Measurements from ENCODE around the gene GBP5.
"Not testable (repeated sequence)": the region's sequence is repeated elsewhere in the genome, so short reads cannot be mapped to it uniquely, and the experiment has no call there.

GBP5 gene, protein sequence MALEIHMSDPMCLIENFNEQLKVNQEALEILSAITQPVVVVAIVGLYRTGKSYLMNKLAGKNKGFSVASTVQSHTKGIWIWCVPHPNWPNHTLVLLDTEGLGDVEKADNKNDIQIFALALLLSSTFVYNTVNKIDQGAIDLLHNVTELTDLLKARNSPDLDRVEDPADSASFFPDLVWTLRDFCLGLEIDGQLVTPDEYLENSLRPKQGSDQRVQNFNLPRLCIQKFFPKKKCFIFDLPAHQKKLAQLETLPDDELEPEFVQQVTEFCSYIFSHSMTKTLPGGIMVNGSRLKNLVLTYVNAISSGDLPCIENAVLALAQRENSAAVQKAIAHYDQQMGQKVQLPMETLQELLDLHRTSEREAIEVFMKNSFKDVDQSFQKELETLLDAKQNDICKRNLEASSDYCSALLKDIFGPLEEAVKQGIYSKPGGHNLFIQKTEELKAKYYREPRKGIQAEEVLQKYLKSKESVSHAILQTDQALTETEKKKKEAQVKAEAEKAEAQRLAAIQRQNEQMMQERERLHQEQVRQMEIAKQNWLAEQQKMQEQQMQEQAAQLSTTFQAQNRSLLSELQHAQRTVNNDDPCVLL

DNA sequence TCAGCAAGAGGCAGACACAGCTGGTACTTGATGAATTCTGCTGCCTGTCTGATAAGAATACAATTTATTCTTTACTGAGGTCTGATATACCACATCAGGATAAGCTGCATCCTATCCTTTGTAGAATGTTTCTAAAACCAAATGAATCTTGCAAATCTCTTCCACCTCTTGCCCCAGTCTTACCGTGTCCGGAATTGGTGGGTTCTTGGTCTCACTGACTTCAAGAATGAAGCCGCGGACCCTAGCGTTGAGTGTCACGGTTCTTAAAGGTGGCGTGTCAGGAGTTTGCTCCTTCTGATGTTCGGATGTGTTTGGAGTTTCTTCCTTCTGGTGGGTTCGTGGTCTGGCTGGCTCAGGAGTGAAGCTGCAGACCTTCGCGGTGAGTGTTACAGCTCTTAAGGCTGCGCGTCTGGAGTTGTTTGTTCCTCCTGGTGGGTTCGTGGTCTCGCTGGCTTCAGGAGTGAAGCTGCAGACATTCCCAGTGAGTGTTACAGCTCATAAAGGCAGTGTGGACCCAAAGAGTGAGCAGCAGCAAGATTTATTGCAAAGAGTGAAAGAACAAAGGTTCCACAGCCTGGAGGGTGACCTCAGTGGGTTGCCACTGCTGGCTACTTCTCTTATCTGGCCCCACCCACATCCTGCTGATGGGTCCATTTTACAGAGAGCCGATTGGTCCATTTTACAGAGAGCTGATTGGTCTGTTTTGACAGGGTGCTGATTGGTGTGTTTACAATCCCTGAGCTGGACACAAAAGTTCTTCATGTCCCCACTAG is at the start of gene GBP5:
GBP5 (minus strand) TSS at position 592 of the 773 bp plus-strand sequence. CDS start 3,305 bp downstream, outside the sequence.
- Mint-ChIP-seq H3K27ac (peak within 1 kb of the TSS; percentile 98), H3K36me3 (ENCODE audit: low read depth) (peaks cover 53% of the 10 kb centered on the region), H3K4me3 (peak within 1 kb of the TSS; percentile 100), H3K4me1 (ENCODE audit: low read depth) (peaks cover 65% of the 10 kb centered on the region)
- H3K27me3 Mint-ChIP-seq (ENCODE audit: low read depth); H3K9me3 Mint-ChIP-seq: not testable (repeated sequence)
- peak; percentile 68 for DNase-seq (ENCODE audit: low spot score)

DNA sequence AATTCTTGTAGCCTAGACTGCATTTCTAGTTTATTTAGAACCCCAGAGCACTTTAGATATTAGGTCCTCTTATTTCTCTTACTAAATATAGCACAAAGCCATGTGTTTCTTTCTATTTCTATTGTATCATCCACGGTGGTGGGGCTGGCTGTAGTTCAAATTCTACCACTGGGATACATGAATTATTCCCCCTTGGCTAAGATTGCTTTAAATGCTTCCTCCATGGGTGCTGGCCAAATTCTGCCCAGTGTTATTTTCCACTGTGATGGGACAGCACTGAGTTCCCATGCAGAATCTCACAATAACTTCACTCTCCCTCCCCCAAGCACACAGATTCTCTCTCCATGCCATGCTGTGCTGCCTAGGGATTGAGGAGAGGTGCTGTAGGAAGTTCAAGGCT is 49.7 kb upstream of the GBP5 start:
- H3K9me3 Mint-ChIP-seq = peaks cover 72% of the 10 kb centered on the region
- H3K27ac Mint-ChIP-seq = no peak overlapping the region
- no peak for DNase-seq (ENCODE audit: low spot score)
- peaks cover 22% of the 10 kb centered on the region for H3K36me3 Mint-ChIP-seq (ENCODE audit: low read depth)
- peaks cover 2% of the 10 kb centered on the region for H3K4me1 Mint-ChIP-seq (ENCODE audit: low read depth)
- peaks cover 10% of the 10 kb centered on the region for H3K27me3 Mint-ChIP-seq (ENCODE audit: low read depth)
- no peak overlapping the region for H3K4me3 Mint-ChIP-seq

DNA sequence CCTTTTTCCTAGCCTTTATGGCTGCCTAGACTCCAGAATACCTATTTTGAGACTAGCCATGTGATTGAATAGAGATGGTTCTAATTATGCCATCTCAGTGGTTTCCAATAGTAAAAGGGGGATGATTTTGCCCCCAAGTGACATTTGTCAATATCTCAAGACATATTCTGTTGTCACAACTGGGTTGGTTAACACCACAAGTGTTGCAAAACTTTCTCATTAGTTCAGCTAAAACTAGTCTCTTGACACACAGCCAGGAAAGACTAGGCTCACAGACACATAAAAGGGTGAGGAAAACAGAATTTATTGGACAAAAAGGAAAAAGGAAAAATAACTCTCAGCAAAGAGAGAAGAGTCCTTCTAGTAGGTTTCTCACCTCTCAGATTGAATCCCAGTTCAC is 39.9 kb upstream of the GBP5 start:
- Mint-ChIP-seq H3K36me3 (ENCODE audit: low read depth) (peaks cover 27% of the 10 kb centered on the region), H3K4me3 (no peak overlapping the region), H3K4me1 (ENCODE audit: low read depth) (peaks cover 33% of the 10 kb centered on the region), H3K9me3 (peaks cover 53% of the 10 kb centered on the region), H3K27ac (no peak overlapping the region), H3K27me3 (ENCODE audit: low read depth) (no peaks in the 10 kb centered on the region)
- DNase-seq (ENCODE audit: low spot score) = no peak

DNA sequence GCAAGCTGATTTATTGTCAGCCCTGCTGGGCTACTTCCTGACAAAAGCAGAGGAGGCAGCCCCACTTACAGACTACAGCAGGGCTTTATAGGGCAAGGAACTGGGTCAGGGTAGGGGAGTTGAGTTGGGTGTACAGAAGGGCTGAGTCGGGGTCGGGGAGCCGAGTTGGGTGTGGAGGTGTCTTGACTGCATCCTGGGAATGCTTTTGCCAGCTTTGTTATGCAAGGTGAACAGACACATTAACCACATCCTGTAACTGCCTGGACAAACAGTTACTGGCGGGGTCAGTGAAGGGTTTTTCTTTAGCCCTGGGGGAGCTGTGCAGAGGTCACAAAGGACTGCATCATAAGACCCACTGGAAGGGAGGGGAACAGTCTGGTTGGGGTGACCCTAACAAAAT is 39.1 kb upstream of the GBP5 start:
- Mint-ChIP-seq H3K27me3 (ENCODE audit: low read depth) (no peaks in the 10 kb centered on the region), H3K4me3 (peak overlapping the region; percentile 19), H3K27ac (peak overlapping the region; percentile 53), H3K36me3 (ENCODE audit: low read depth) (peaks cover 27% of the 10 kb centered on the region), H3K9me3 (peaks cover 47% of the 10 kb centered on the region), H3K4me1 (ENCODE audit: low read depth) (peaks cover 33% of the 10 kb centered on the region)
- no peak for DNase-seq (ENCODE audit: low spot score)

DNA sequence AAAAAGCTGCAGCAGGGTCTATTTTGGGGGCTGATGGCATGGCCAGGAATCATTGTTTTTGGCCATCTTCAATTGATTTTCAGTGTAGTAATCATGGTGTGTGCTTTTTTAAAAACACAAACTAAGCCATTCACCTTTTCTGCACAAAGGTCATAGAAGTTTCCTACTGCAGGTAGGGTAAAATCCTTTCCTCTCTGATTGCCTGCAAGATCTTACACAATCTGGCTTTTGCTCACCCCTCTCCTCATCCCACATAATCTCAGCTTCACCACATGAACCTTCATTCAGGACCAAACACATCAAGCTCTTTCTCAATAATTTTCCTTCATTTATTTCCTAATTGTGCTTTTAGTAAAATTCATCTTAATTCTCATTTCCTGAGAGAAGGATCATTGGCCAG is 38.3 kb upstream of the GBP5 start:
- no peak for DNase-seq (ENCODE audit: low spot score)
- Mint-ChIP-seq H3K27me3 (ENCODE audit: low read depth) (no peaks in the 10 kb centered on the region), H3K4me3 (peak overlapping the region; percentile 75), H3K4me1 (ENCODE audit: low read depth) (peaks cover 41% of the 10 kb centered on the region), H3K27ac (peak overlapping the region; percentile 90), H3K36me3 (ENCODE audit: low read depth) (peaks cover 29% of the 10 kb centered on the region), H3K9me3 (peaks cover 47% of the 10 kb centered on the region)

DNA sequence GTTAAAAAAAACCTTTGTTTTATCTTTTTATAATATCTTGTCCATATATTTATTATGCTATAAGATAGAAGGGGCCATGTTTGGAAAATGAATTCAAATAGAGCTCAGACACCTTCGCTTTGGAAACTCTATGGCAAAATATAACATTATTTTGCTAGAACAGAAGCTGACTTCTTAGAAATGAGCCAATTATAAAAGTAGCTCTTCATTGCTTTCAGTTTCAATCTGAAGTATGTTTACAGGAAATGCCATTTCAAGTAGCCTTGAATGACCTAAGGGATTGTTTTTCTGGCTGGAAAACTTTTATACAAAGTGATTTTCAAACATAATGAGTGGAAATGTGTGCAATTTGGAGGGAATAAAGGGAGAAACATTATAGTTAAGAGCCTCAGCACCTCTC is 37.8 kb upstream of the GBP5 start:
- peak overlapping the region; percentile 75 for H3K4me3 Mint-ChIP-seq
- peaks cover 47% of the 10 kb centered on the region for H3K9me3 Mint-ChIP-seq
- H3K27ac Mint-ChIP-seq = peak overlapping the region; percentile 90
- H3K27me3 Mint-ChIP-seq (ENCODE audit: low read depth) = no peaks in the 10 kb centered on the region
- DNase-seq (ENCODE audit: low spot score) = no peak
- peaks cover 44% of the 10 kb centered on the region for H3K4me1 Mint-ChIP-seq (ENCODE audit: low read depth)
- H3K36me3 Mint-ChIP-seq (ENCODE audit: low read depth) = peaks cover 29% of the 10 kb centered on the region

DNA sequence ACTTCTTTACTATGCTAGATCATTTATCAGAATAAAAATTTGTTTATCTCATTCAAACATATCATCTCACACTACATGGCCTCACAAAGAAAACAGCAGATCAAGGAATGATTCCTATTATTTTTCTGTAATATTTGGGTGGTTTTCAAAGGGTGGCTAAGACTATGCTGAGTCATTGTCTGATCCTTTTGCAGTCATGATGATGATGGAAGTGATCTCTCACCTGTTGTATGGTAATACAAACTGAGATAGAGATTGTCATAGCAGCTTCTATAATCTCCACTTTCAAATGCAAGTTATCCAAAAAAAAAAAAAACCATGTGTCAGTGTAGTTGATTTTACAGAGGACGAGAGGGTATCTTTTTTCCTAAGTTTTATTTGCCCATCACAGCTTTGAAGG is 37.2 kb upstream of the GBP5 start:
- DNase-seq (ENCODE audit: low spot score) = no peak
- Mint-ChIP-seq H3K9me3 (peaks cover 42% of the 10 kb centered on the region), H3K4me3 (peak overlapping the region; percentile 75), H3K36me3 (ENCODE audit: low read depth) (peaks cover 27% of the 10 kb centered on the region), H3K4me1 (ENCODE audit: low read depth) (peaks cover 46% of the 10 kb centered on the region), H3K27me3 (ENCODE audit: low read depth) (no peaks in the 10 kb centered on the region), H3K27ac (peak overlapping the region; percentile 90)

DNA sequence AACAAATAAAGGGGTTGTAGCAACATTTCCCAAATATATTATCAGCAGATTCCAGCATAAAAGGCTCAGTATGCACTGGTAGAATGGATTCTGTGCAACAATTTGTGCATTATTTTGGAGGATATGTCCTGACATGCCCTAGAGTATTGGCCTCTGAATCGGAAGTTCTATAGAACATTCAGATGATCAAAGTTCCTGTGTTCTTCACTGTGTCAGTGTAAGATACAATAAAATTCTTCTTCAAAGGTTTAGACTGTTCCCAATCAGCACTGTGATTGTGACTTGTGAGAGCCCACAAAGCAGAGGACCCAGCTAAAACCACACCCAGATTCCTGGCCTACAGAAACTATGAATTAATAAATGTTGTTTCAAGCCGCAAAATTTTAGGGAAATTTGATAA is 33.6 kb upstream of the GBP5 start:
- H3K4me1 Mint-ChIP-seq (ENCODE audit: low read depth) = peaks cover 42% of the 10 kb centered on the region
- no peak overlapping the region for H3K4me3 Mint-ChIP-seq
- H3K9me3 Mint-ChIP-seq = peaks cover 25% of the 10 kb centered on the region
- DNase-seq (ENCODE audit: low spot score) = no peak
- peaks cover 17% of the 10 kb centered on the region for H3K36me3 Mint-ChIP-seq (ENCODE audit: low read depth)
- no peak overlapping the region for H3K27ac Mint-ChIP-seq
- H3K27me3 Mint-ChIP-seq (ENCODE audit: low read depth) = no peaks in the 10 kb centered on the region

DNA sequence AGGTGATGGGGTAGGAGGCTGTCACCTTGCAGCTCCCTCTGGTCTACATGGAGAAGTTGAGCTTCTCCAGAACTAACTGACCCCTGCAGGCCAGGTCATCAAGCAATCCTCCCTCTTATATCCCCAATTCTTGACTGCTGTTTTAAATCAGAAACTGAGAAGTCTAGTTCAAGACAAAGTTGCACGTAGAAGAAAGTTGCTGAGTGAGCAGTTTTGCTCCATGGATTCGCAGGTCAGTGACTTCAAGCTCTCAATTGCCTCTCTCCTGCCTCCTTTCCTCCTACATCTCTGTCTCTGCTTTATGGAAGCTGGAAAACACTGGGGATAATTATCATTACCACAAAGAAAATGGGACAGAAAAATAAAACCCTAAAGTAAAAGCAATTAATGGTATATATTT is 32.8 kb upstream of the GBP5 start:
- Mint-ChIP-seq H3K4me3 (no peak overlapping the region), H3K27me3 (ENCODE audit: low read depth) (no peaks in the 10 kb centered on the region), H3K27ac (no peak overlapping the region), H3K4me1 (ENCODE audit: low read depth) (peaks cover 36% of the 10 kb centered on the region), H3K36me3 (ENCODE audit: low read depth) (peaks cover 17% of the 10 kb centered on the region), H3K9me3 (peaks cover 25% of the 10 kb centered on the region)
- no peak for DNase-seq (ENCODE audit: low spot score)

DNA sequence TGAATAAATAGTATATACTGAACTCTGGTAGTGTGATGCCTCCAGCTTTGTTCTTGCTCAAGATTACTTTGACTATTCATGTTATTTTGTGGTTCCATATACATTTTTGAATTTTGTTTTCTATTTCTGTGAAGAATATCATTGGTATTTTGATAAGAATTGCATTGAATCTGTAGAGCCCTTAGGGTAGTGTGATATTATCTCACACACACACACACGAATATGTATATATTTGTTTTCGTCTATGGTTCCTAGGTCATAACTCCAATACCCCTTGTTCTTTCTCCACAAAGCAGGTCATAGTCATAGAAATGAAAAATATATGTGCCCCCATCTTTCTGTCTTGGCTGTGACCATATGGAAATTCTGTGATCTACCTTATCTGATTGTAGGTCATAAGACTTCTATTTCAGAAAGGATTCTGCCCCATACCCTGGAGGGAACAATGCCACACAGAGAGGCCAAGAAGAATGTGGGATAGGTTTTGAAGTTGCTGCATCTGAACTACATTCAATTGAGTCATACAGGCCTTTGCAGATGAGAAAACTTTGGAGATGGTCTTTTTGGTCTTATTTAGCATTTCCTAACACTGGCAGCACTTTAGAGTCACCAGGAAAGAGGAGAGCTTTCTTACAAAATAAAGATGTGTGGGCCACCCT is 32.0 kb upstream of the GBP5 start:
- peaks cover 12% of the 10 kb centered on the region for H3K36me3 Mint-ChIP-seq (ENCODE audit: low read depth)
- H3K9me3 Mint-ChIP-seq = peaks cover 19% of the 10 kb centered on the region
- H3K4me3 Mint-ChIP-seq = no peak overlapping the region
- no peak for DNase-seq (ENCODE audit: low spot score)
- no peaks in the 10 kb centered on the region for H3K27me3 Mint-ChIP-seq (ENCODE audit: low read depth)
- H3K4me1 Mint-ChIP-seq (ENCODE audit: low read depth) = peaks cover 34% of the 10 kb centered on the region
- H3K27ac Mint-ChIP-seq = no peak overlapping the region

DNA sequence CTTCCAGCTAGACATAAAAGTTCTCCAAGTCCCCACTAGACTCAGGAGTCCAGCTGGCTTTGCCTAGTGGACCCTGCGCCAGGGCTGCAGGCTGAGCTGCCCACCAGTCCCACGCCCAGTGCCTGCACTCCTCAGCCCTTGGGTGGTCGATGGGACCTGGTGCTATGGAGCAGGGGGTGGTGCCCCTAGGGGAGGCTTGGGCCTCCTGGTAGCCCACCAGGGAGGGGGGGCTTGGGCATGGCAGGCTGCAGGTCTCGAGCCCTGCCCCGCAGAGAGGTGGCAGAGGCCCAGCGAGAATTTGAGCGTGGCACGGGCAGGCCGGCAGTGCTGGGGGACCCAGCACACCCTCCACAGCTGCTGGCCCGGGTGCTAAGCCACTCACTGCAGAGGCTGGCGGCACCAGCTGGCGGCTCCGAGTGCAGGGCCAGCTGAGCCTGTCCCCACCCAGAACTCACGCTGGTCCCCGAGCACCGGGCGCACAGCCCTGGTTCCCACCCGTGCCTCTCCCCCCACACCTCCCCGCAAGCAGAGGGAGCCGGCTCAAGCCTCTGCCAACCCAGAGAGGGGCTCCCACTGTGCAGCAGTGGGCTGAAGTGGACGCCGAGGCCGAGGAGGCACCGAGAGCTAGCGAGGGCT is 30.2 kb upstream of the GBP5 start:
- Mint-ChIP-seq H3K4me1 (ENCODE audit: low read depth) (peaks cover 37% of the 10 kb centered on the region), H3K27ac (no peak overlapping the region)

DNA sequence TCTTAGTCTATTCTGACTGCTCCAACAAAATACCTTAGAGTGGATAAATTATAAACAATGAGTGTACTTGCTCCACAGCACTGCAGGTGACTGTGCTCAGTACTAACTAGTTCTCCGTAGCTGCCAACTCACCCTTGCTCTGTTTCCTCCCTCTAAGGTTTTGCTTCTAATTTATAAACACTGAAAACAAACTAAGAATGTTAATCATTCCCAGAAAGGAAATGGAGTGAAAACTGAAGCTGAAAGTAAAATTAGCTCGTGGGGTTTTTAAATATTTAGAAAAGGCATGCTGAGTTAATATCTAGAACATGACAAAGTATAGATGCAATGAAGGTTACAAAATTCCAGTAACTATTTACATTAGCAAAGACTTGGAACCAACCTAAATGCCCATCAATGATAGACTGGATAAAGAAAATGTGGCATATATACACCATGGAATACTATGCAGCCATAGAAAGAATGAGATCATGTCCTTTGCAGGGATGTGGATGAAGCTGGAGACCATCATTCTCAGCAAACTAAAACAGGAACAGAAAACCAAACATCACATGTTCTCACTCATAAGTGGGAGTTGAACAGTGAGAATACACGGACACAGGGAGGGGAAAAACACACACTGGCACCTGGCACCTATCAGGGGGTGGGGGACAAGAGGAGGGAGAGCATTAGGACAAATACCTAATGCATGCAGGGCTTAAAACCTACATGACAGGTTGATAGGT is 27.2 kb upstream of the GBP5 start:
- not testable (repeated sequence) for H3K4me3 Mint-ChIP-seq; H3K27me3 Mint-ChIP-seq (ENCODE audit: low read depth); H3K9me3 Mint-ChIP-seq; H3K36me3 Mint-ChIP-seq (ENCODE audit: low read depth); H3K27ac Mint-ChIP-seq
- H3K4me1 Mint-ChIP-seq (ENCODE audit: low read depth) = peaks cover 46% of the 10 kb centered on the region
- peak; percentile 50 for DNase-seq (ENCODE audit: low spot score)

More for the DNA sequence above, 30.2 kb upstream of the GBP5 start:
- Mint-ChIP-seq H3K27me3 (ENCODE audit: low read depth) (no peaks in the 10 kb centered on the region), H3K36me3 (ENCODE audit: low read depth) (peaks cover 2% of the 10 kb centered on the region), H3K4me3 (no peak overlapping the region), H3K9me3 (peaks cover 3% of the 10 kb centered on the region)
- no peak for DNase-seq (ENCODE audit: low spot score)

DNA sequence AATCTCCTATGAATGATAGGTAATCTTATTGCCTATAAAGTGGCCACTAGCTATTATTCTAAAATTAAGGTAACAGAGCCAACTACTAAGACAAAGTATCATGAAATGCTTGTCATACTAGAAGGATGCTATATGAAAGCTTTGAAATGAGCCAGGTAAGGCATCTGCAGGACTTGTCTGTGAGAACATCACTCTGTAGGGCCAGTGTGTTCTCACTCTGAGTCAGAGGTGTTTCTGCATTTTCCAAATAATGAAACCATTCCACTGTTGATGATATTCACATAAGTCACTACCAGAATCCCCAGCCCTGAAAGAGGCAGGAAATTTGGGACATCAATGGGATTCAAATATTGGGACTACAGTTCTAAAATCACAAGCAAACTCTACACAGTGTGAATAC is 25.8 kb upstream of the GBP5 start:
- Mint-ChIP-seq H3K27me3 (ENCODE audit: low read depth) (peaks cover 6% of the 10 kb centered on the region), H3K36me3 (ENCODE audit: low read depth) (peaks cover 15% of the 10 kb centered on the region), H3K4me3 (no peak overlapping the region), H3K9me3 (peaks cover 8% of the 10 kb centered on the region), H3K27ac (no peak overlapping the region), H3K4me1 (ENCODE audit: low read depth) (peaks cover 51% of the 10 kb centered on the region)
- no peak for DNase-seq (ENCODE audit: low spot score)
